ENCODE data around the gene CSF1R. TPM values are rescaled to one million over a fixed set of nuclear protein-coding genes. Genes with fewer than 3 reads are reported as not detected.

Gene CSF1R
- total and polyA plus RNA-seq, 2 of the 8 experiments (the other 6 are each of a cell fraction or from before 2014, with no cell fraction given) = 0.12 TPM; not detected in 1

DNA sequence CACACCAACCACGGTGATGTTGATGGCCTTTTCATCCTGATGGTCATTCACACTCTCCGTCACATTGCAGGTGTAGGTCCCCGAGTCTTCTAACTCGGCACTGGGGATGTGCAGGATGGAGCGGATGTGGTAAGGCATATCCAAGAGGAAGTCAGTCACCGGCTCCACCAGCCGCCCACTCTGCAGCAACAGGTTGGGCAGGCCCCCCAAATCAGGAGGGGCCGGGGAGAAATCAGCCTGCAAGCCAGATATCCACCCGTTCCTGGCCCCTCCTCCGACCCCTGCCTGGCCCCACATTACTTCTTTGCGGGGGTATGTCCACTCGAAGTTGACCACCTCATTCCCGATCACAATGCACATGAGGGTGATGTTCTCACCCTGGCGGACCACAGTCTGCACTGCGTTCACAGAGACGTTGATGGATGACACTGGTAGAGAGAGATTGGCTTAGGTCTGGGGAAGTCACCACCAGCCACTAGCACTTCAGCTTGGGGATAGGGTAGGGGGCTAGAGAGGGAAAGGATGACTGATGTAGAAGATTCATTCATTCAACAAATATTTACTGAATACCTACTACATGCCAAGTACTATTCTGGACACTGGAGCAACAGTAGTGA, 47.3 kb upstream of the CSF1R start:
- no peaks in the 10 kb centered on the region for H3K36me3 ChIP-seq (ENCODE audit: control insufficient read depth in 2 of 4, insufficient read depth in 4 of 4, low read length in 3 of 4)
- no peak overlapping the region for H2BK5ac ChIP-seq (ENCODE audit: low read depth, low read length)
- H2BK15ac ChIP-seq (ENCODE audit: low read length) = 0 out of 2 replicates have a peak overlapping the region, but pooled peaks have one; percentile 72
- H3K79me2 ChIP-seq (ENCODE audit: control insufficient read depth in 1 of 2, insufficient read depth in 2 of 2, low read length in 2 of 2) = no peaks in the 10 kb centered on the region
- CTCF ChIA-PET (ENCODE audit: partially characterized antibody) = interaction anchor here (0.5 to 13.1 kb wide), 14 partner anchors 10 to 141 kb away, joined by 3 to 188 read pairs (median 4); no protein-coding TSS in a partner anchor
- H2BK120ac ChIP-seq (replicated peaks; ENCODE audit: low read depth, low read length) = no peak overlapping the region
- no peaks in the 10 kb centered on the region for H3K79me1 ChIP-seq (ENCODE audit: low read depth, low read length)
- 90% methylated on average over 16 of the region's 16 CpGs; no CpG with 5 or more reads in 1 of the 2 experiments for WGBS, 2 experiments (ENCODE audit: extremely low coverage in 1 of 2, insufficient coverage in 1 of 2, insufficient read length in 1 of 2, insufficient replicate concordance in 2 of 2, low coverage in 1 of 2, low lambda C conversion rate in 2 of 2, missing lambda C conversion rate in 1 of 2)
- H4K91ac ChIP-seq (replicated peaks; ENCODE audit: insufficient read length, low read length) = no peak overlapping the region
- POLR2A ChIA-PET (ENCODE audit: partially characterized antibody) = interaction anchor here (0.9 to 1.5 kb wide), 2 partner anchors 22 to 316 kb away, joined by 3 to 4 read pairs; partner anchors contain the start of gene PDGFRB
- no peak overlapping the region for H3K4me3 ChIP-seq (ENCODE audit: extremely low read depth in 1 of 4, insufficient read depth in 2 of 4, low read depth in 3 of 4, low read length in 4 of 4)
- H3K56ac ChIP-seq (replicated peaks; ENCODE audit: insufficient read length, low read depth, low read length) = no peak overlapping the region
- H3K9me3 ChIP-seq (ENCODE audit: insufficient read depth in 2 of 2, low read depth in 1 of 2, low read length in 1 of 2) = no peaks in the 10 kb centered on the region
- no peak overlapping the region for H2BK12ac ChIP-seq (ENCODE audit: low read depth, low read length)
- no peak overlapping the region for H2AK5ac ChIP-seq (ENCODE audit: low read depth, low read length)
- no peak overlapping the region for H2BK20ac ChIP-seq (ENCODE audit: low read length)
- FAIRE-seq (no peak), DNase-seq (ENCODE audit: low read depth in 1 of 2, low spot score in 2 of 2) (no peak)
- H4K5ac ChIP-seq (ENCODE audit: insufficient read length, low read depth, low read length) = no peak overlapping the region
- peaks cover 0 to 9% of the 10 kb centered on the region in 2 experiments for H4K20me1 ChIP-seq (replicated peaks in 1 of 2; ENCODE audit: control insufficient read depth in 1 of 2, insufficient read depth in 2 of 2, low read length in 2 of 2)
- H3K23ac ChIP-seq (ENCODE audit: insufficient read length) = no peak overlapping the region
- H3K23me2 ChIP-seq (ENCODE audit: low read depth, low read length) = no peaks in the 10 kb centered on the region
- no peak overlapping the region for H3K4me2 ChIP-seq (ENCODE audit: insufficient read depth in 1 of 2, low read depth in 2 of 2, low read length in 2 of 2)
- no peak overlapping the region for H3K4ac ChIP-seq (replicated peaks; ENCODE audit: insufficient read length, low read depth, low read length)
- no peak overlapping the region for H3K14ac ChIP-seq (ENCODE audit: insufficient read length)
- no peak overlapping the region for H3K18ac ChIP-seq (ENCODE audit: extremely low read depth, low read length)
- no peak overlapping the region for H3K27ac ChIP-seq (ENCODE audit: low read depth, low read length)
- no peak overlapping the region for H3K9ac ChIP-seq (replicated peaks in 1 of 4; ENCODE audit: extremely low read depth in 1 of 4, low read depth in 3 of 4, low read length in 3 of 4)
- H3K4me1 ChIP-seq (replicated peaks in 1 of 4; ENCODE audit: control insufficient read depth in 3 of 4, insufficient read depth in 4 of 4, low read length in 3 of 4) = peaks cover 5 to 34% (median 25%) of the 10 kb centered on the region in 4 experiments
- H2AFZ ChIP-seq (ENCODE audit: low read length) = no peak overlapping the region
- no peak overlapping the region for H4K8ac ChIP-seq (ENCODE audit: extremely low read depth, insufficient read depth, low read length)
- H3K27me3 ChIP-seq (replicated peaks in 1 of 4; ENCODE audit: control insufficient read depth in 3 of 4, extremely low read depth in 1 of 4, insufficient read depth in 3 of 4, low read length in 3 of 4) = peaks cover 0 to 5% (median 3%) of the 10 kb centered on the region in 4 experiments; a peak in 3 of 7 replicates
- TF ChIP-seq CEBPB (IDR thresholded peaks at IDR 0.05; ENCODE audit: low read depth, low read length) = no peak
- no peak for TF ChIP-seq GABPA (IDR thresholded peaks at IDR 0.05; ENCODE audit: borderline replicate concordance, insufficient read depth, low read length)
- TF ChIP-seq POU5F1 (IDR thresholded peaks at IDR 0.05; ENCODE audit: low read depth, low read length) = no peak
- no peak for TF ChIP-seq KDM4A (IDR thresholded peaks at IDR 0.05; ENCODE audit: low read depth, low read length, severe bottlenecking)
- no peak for TF ChIP-seq SP1 (IDR thresholded peaks at IDR 0.05; ENCODE audit: low read depth, low read length)
- TF ChIP-seq RXRA (IDR thresholded peaks at IDR 0.05; ENCODE audit: insufficient read depth, low read depth, low read length) = no peak
- TF ChIP-seq TBP (IDR thresholded peaks at IDR 0.05; ENCODE audit: low read depth, low read length) = no peak
- no peak for TF ChIP-seq E2F6 (IDR thresholded peaks at IDR 0.05)
- TF ChIP-seq BACH1 (IDR thresholded peaks at IDR 0.05; ENCODE audit: low read length) = no peak
- no peak for TF ChIP-seq PHF8 (conservative IDR thresholded peaks at IDR 0.05; ENCODE audit: low read depth, low read length)
- TF ChIP-seq ATF2 (IDR thresholded peaks at IDR 0.05; ENCODE audit: low read length) = no peak
